SU-DHL-6 (cell line): ENCODE measurements around the gene LAPTM5.

Source experiments
- H2AFZ ChIP-seq: fragments of 200-600 bp; sonication (generic); 2 replicates; pipeline ENCODE4 v1.6.1; 2014; ENCODE audit warnings: low read depth, mild to moderate bottlenecking, moderate library complexity, mixed read lengths, antibody characterized with exemption, low read length; ENCODE audit not compliant: severe bottlenecking
- H3F3A ChIP-seq: fragments of 200-600 bp; shearing (Covaris generic); 2 replicates; pipeline ENCODE4 v1.6.0; 2016; ENCODE audit warnings: antibody characterized with exemption, mild to moderate bottlenecking; ENCODE audit not compliant: insufficient read depth
- H3K27ac ChIP-seq: fragments of 200-600 bp; sonication (generic); 2 replicates; pipeline ENCODE4 v1.5.1; 2016; ENCODE audit warnings: low read depth, mild to moderate bottlenecking, low read length, moderate library complexity, mixed read lengths
- H3K27me3 ChIP-seq: fragments of 200-600 bp; sonication (generic), shearing (Covaris generic); 2 replicates; pipeline ENCODE4 v1.6.0; 2014; ENCODE audit warnings: mild to moderate bottlenecking, low read length
- H3K36me3 ChIP-seq: fragments of 200-600 bp; sonication (generic); 2 replicates; pipeline ENCODE4 v1.6.1; 2014; ENCODE audit warnings: mild to moderate bottlenecking, low read length, mixed read lengths
- H3K4me2 ChIP-seq: fragments of 300-600, 200-600 bp; shearing (Covaris generic), sonication (generic); 2 replicates; pipeline ENCODE4 v1.6.0; 2014; ENCODE audit warnings: low read length, low read depth, mild to moderate bottlenecking; ENCODE audit not compliant: poor library complexity, severe bottlenecking
- H3K4me3 ChIP-seq: fragments of 200-600 bp; sonication (generic); 2 replicates; pipeline ENCODE4 v1.5.1; 2014; ENCODE audit warnings: antibody characterized with exemption, low read length, mild to moderate bottlenecking, mixed read lengths; ENCODE audit not compliant: insufficient read depth, poor library complexity, severe bottlenecking
- H3K79me2 ChIP-seq: fragments of 200-600 bp; sonication (generic); 2 replicates; pipeline ENCODE4 v1.6.1; 2014; ENCODE audit warnings: mild to moderate bottlenecking, low read length, moderate library complexity; ENCODE audit not compliant: insufficient read depth
- H3K9ac ChIP-seq: fragments of 200-600 bp; sonication (generic); 2 replicates; pipeline ENCODE4 v1.7.0; 2014; ENCODE audit warnings: mild to moderate bottlenecking, low read length
- H3K9me2 ChIP-seq: fragments of 200-600 bp; sonication (generic); replicated peaks from 2 replicates; pipeline ENCODE4 v1.6.1; 2014; ENCODE audit warnings: low read length; ENCODE audit not compliant: insufficient read depth
- H3K9me3 ChIP-seq: fragments of 200-600 bp; sonication (generic); 2 replicates; pipeline ENCODE4 v1.6.1; 2014; ENCODE audit warnings: low read length, mixed read lengths; ENCODE audit not compliant: insufficient read depth
- H4K20me1 ChIP-seq: fragments of 200-600 bp; sonication (generic); 2 replicates; pipeline ENCODE4 v1.6.1; 2014; ENCODE audit warnings: low read depth, mild to moderate bottlenecking, antibody characterized with exemption, low read length, moderate library complexity, mixed read lengths
- EZH2phosphoT487 ChIP-seq: fragments of 200-600 bp; sonication (generic), shearing (Covaris generic); conservative IDR thresholded peaks from 2 replicates; pipeline ENCODE4 v1.6.1; 2018; ENCODE audit warnings: mild to moderate bottlenecking, antibody characterized with exemption, low read length, moderate library complexity, mixed read lengths
- TF ChIP-seq, protein P1 (sequence below): fragments of 200-600 bp; sonication (generic); IDR thresholded peaks from one replicate; pipeline ENCODE4 v1.5.1; 2017; ENCODE audit warnings: antibody characterized with exemption, mild to moderate bottlenecking, low read length, moderate library complexity; ENCODE audit not compliant: insufficient read depth, poor library complexity, severe bottlenecking

The LAPTM5 gene

DNA sequence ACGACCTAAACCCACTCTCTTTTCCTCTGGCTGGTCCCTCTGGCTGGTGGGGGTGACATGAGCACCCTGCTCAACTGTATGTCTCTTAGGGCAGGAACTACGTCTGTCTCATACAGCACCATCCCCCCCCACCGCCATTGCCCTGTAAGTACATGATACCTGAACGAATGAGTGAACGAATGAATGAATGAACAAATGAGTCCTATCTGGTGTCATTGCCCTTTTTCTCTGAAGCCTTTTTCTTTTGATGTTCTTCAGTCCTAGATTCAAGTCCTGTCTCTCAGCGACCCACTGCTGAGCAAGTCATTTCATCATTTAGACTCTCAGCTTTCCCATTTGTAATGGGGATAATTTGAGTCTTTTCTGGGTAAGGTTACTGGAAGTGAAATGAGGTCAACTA, 45.0 kb downstream of the LAPTM5 start:
- Histone ChIP-seq H3K9me2 (no peaks in the 10 kb centered on the region), H3K4me3 (no peak overlapping the region), H3K27me3 (no peaks in the 10 kb centered on the region), H3K36me3 (no peaks in the 10 kb centered on the region), H3K4me2 (no peak overlapping the region), H4K20me1 (no peaks in the 10 kb centered on the region), H3K9me3 (0 out of 2 replicates have a peak, but pooled peaks cover 4% of the 10 kb centered on the region), H2AFZ (no peak overlapping the region), H3K9ac (no peak overlapping the region), H3F3A (no peaks in the 10 kb centered on the region), H3K79me2 (no peaks in the 10 kb centered on the region), H3K27ac (no peak overlapping the region)
- no peak for TF ChIP-seq EZH2phosphoT487
- TF ChIP-seq, protein P1, sequence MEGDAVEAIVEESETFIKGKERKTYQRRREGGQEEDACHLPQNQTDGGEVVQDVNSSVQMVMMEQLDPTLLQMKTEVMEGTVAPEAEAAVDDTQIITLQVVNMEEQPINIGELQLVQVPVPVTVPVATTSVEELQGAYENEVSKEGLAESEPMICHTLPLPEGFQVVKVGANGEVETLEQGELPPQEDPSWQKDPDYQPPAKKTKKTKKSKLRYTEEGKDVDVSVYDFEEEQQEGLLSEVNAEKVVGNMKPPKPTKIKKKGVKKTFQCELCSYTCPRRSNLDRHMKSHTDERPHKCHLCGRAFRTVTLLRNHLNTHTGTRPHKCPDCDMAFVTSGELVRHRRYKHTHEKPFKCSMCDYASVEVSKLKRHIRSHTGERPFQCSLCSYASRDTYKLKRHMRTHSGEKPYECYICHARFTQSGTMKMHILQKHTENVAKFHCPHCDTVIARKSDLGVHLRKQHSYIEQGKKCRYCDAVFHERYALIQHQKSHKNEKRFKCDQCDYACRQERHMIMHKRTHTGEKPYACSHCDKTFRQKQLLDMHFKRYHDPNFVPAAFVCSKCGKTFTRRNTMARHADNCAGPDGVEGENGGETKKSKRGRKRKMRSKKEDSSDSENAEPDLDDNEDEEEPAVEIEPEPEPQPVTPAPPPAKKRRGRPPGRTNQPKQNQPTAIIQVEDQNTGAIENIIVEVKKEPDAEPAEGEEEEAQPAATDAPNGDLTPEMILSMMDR: no peak

DNA sequence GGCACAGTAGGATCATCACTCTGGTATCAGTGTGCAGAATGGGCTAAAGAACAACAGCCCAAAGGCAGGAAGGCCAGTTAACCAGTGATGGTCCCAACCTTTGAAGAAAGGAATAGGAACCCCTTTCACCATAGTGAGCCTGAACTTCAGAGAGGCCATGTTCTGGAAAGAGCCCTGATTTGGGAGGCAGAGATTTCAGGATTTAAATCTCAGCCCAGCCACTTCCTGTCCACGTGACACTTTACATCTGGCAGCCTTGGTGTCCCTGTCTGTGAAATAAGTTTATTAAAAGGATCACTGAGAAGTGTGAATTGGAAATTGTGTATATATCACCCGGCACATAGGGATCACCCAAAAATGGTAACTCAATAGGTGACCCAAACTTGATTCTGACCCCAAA, 47.2 kb downstream of the LAPTM5 start:
- Histone ChIP-seq H3K9me3 (no peaks in the 10 kb centered on the region), H2AFZ (no peak overlapping the region), H3K9ac (no peak overlapping the region), H3K27me3 (no peaks in the 10 kb centered on the region), H3K36me3 (no peaks in the 10 kb centered on the region), H3K27ac (no peak overlapping the region), H3K79me2 (no peaks in the 10 kb centered on the region), H3K4me3 (no peak overlapping the region), H3F3A (no peaks in the 10 kb centered on the region), H3K4me2 (no peak overlapping the region), H3K9me2 (no peaks in the 10 kb centered on the region), H4K20me1 (no peaks in the 10 kb centered on the region)
- TF ChIP-seq EZH2phosphoT487: no peak
- TF ChIP-seq, protein P1: no peak

DNA sequence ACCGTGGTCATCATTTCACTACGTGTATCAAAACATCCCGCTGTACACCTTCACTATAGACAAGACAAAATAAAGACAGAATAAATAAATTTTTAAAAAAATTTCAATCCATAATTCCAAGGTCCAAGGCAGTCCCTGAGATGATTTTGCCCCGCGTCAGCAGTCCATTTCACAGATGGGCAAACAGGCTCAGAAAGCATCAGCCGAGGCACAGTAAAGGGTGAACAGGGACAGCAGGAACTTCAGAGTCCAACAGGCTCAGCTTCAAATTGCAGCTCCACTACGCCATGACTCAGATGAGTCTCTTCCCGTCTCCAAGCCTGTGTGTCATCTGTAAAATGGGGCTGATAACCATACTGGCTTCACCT, 49.2 kb downstream of the LAPTM5 start:
- H3K27me3 ChIP-seq: no peaks in the 10 kb centered on the region
- no peak overlapping the region for H3K4me2 ChIP-seq
- H3K4me3 ChIP-seq: no peak overlapping the region
- H3K9me3 ChIP-seq: no peaks in the 10 kb centered on the region
- H4K20me1 ChIP-seq: no peaks in the 10 kb centered on the region
- H3K27ac ChIP-seq: no peak overlapping the region
- H3F3A ChIP-seq: no peaks in the 10 kb centered on the region
- no peak overlapping the region for H3K9ac ChIP-seq
- H2AFZ ChIP-seq: no peak overlapping the region
- TF ChIP-seq EZH2phosphoT487: no peak
- TF ChIP-seq, protein P1: no peak
- no peaks in the 10 kb centered on the region for H3K9me2 ChIP-seq
- no peaks in the 10 kb centered on the region for H3K36me3 ChIP-seq
- H3K79me2 ChIP-seq: no peaks in the 10 kb centered on the region
